SK-N-SH (cell line): ENCODE results near the gene LARP6. TPM values are rescaled to one million over a fixed set of nuclear protein-coding genes. Genes with fewer than 3 reads are reported as not detected.
"Not testable (repeated sequence)": the region's sequence is repeated elsewhere in the genome, so short reads cannot be mapped to it uniquely, and the experiment has no call there.

Experiments
- CTCF ChIA-PET: fragments of 300-600, 350-600 bp; formaldehyde crosslinking; extraction: SDS; loops from one replicate; lab custom pipeline; 2021; lab: Yijun Ruan, JAX
- POLR2A ChIA-PET: fragments of 350-600 bp; sonication (Branson Sonifier 250); formaldehyde crosslinking; extraction: SDS; loops from one replicate; lab custom pipeline; 2020; ENCODE audit warnings: antibody characterized with exemption, inconsistent platforms; lab: Yijun Ruan, JAX
- DNase-seq: peaks from one replicate; pipeline ENCODE4 v3.0.0; 2012
- H2AFZ ChIP-seq: fragments of 200-600 bp; sonication (generic); 2 replicates; pipeline ENCODE4 v1.8.1; 2016; ENCODE audit warnings: antibody characterized with exemption, mild to moderate bottlenecking, low read depth
- H3F3A ChIP-seq: fragments of 200-600 bp; sonication (generic); replicated peaks from 2 replicates; pipeline ENCODE3; 2016; ENCODE audit warnings: antibody characterized with exemption, mild to moderate bottlenecking; ENCODE audit not compliant: insufficient read depth
- H3K27ac ChIP-seq, 2 experiments: fragments of 200-500 bp in 1 of 2; fragments of 200-600 bp in 1 of 2; sonication (Bioruptor generic) in 1 of 2; sonication (generic), shearing (Covaris generic) in 1 of 2; 2 replicates each; pipeline versions ENCODE4 v1.5.1 to v1.6.1; 2014 to 2016; ENCODE audit warnings: low read depth in 2 of 2, inconsistent platforms in 1 of 2, low read length in 1 of 2, mild to moderate bottlenecking in 1 of 2, mixed read lengths in 1 of 2
- H3K27me3 ChIP-seq: fragments of 200-600 bp; sonication (generic), shearing (Covaris generic); 2 replicates; pipeline ENCODE4 v1.6.1; 2016; ENCODE audit warnings: mixed run types; ENCODE audit not compliant: insufficient read depth
- H3K36me3 ChIP-seq, 2 experiments: fragments of 200-500 bp in 1 of 2; fragments of 200-600 bp in 1 of 2; sonication (Bioruptor generic) in 1 of 2; sonication (generic) in 1 of 2; replicated peaks in 1 of 2; 2 replicates each; pipeline versions ENCODE3 to v1.5.1; 2014 to 2016; ENCODE audit warnings: low read length in 1 of 2, mild to moderate bottlenecking in 1 of 2; ENCODE audit not compliant: insufficient read depth in 2 of 2, control insufficient read depth in 1 of 2
- H3K4me1 ChIP-seq, 2 experiments: fragments of 200-500 bp in 1 of 2; fragments of 200-600 bp in 1 of 2; sonication (Bioruptor generic) in 1 of 2; sonication (generic), shearing (Covaris generic) in 1 of 2; 2 replicates each; pipeline versions ENCODE4 v1.5.1 to v1.6.1; 2014 to 2016; ENCODE audit warnings: low read depth in 1 of 2, low read length in 1 of 2, mixed run types in 1 of 2; ENCODE audit not compliant: insufficient read depth in 2 of 2, control insufficient read depth in 1 of 2
- H3K4me2 ChIP-seq: fragments of 200-600 bp; sonication (generic), shearing (Covaris generic); 2 replicates; pipeline ENCODE4 v1.6.1; 2017; ENCODE audit warnings: mixed run types
- H3K4me3 ChIP-seq, 2 experiments: fragments of 200-500 bp in 1 of 2; fragments of 200-600 bp in 1 of 2; sonication (Bioruptor generic) in 1 of 2; sonication (generic), shearing (Covaris generic) in 1 of 2; 2 replicates each; pipeline versions ENCODE4 v1.5.1 to v1.8.1; 2014 to 2016; ENCODE audit warnings: low read depth in 2 of 2, inconsistent platforms in 1 of 2, low read length in 1 of 2, mild to moderate bottlenecking in 1 of 2, mixed read lengths in 1 of 2, moderate library complexity in 1 of 2
- H3K79me2 ChIP-seq: fragments of 200-600 bp; sonication (generic); 2 replicates; pipeline ENCODE4 v1.8.1; 2017; ENCODE audit warnings: mild to moderate bottlenecking; ENCODE audit not compliant: insufficient read depth
- H3K9ac ChIP-seq: fragments of 200-600 bp; sonication (generic); 2 replicates; pipeline ENCODE4 v1.6.1; 2017; ENCODE audit warnings: mixed run types
- H3K9me2 ChIP-seq: fragments of 200-600 bp; sonication (generic); 2 replicates; pipeline ENCODE4 v1.6.1; 2017; ENCODE audit warnings: mixed run types
- H3K9me3 ChIP-seq: fragments of 200-600 bp; sonication (generic); 2 replicates; pipeline ENCODE4 v1.6.1; 2017; ENCODE audit warnings: mixed run types, mild to moderate bottlenecking, moderate library complexity
- H4K20me1 ChIP-seq: fragments of 200-600 bp; sonication (generic); 2 replicates; pipeline ENCODE4 v1.6.1; 2017; ENCODE audit warnings: mild to moderate bottlenecking, mixed run types; ENCODE audit not compliant: insufficient read depth
- CHD2 ChIP-seq: fragments of 150-350 bp; IDR thresholded peaks from 2 replicates; pipeline ENCODE4 v1.6.1; 2018; ENCODE audit warnings: low read length; ENCODE audit not compliant: partially characterized antibody
- FOXJ3 ChIP-seq: sonication (generic); formaldehyde crosslinking; IDR thresholded peaks from 2 replicates; pipeline ENCODE4 v1.5.1; 2020; ENCODE audit warnings: mild to moderate bottlenecking, missing genetic modification reagents
- FOXM1 ChIP-seq: IDR thresholded peaks from 2 replicates; pipeline ENCODE4 v1.4.0; 2012; ENCODE audit warnings: low read depth, mild to moderate bottlenecking
- IRF3 ChIP-seq: fragments of 150-350 bp; IDR thresholded peaks from 2 replicates; pipeline ENCODE4 v1.6.1; 2016; ENCODE audit warnings: mild to moderate bottlenecking, low read depth, low read length
- MAX ChIP-seq: IDR thresholded peaks from 2 replicates; pipeline ENCODE4 v1.4.0; 2012; ENCODE audit warnings: low read depth
- MXI1 ChIP-seq: IDR thresholded peaks from 2 replicates; pipeline ENCODE4 v1.6.1; 2012; ENCODE audit warnings: mild to moderate bottlenecking, low read depth, low read length, improper control_type of control experiment
- NRF1 ChIP-seq: IDR thresholded peaks from 2 replicates; pipeline ENCODE4 v1.6.1; 2012; ENCODE audit warnings: low read depth, mild to moderate bottlenecking, low read length
- PBX3 ChIP-seq: IDR thresholded peaks from 2 replicates; pipeline ENCODE4; 2012
- POLR2AphosphoS5 ChIP-seq: IDR thresholded peaks from 2 replicates; pipeline ENCODE4 v1.6.1; 2012; ENCODE audit warnings: low read depth, low read length
- RAD21 ChIP-seq: IDR thresholded peaks from 2 replicates; pipeline ENCODE4 v1.6.1; 2012; ENCODE audit warnings: mild to moderate bottlenecking, low read length
- SIN3A ChIP-seq: IDR thresholded peaks from 2 replicates; pipeline ENCODE4 v1.6.1; 2012; ENCODE audit warnings: low read depth, mild to moderate bottlenecking, low read length, moderate library complexity, borderline replicate concordance
- TAF1 ChIP-seq: IDR thresholded peaks from 2 replicates; pipeline ENCODE4 v1.6.1; 2012; ENCODE audit warnings: low read depth, mild to moderate bottlenecking, low read length, moderate library complexity, borderline replicate concordance
- TCF12 ChIP-seq: IDR thresholded peaks from 2 replicates; pipeline ENCODE4 v1.4.0; 2012
- TEAD4 ChIP-seq: IDR thresholded peaks from 2 replicates; pipeline ENCODE4 v1.4.0; 2012; ENCODE audit warnings: mild to moderate bottlenecking, borderline replicate concordance; ENCODE audit not compliant: insufficient read depth
- USF1 ChIP-seq: IDR thresholded peaks from 2 replicates; pipeline ENCODE4 v1.4.0; 2012; ENCODE audit warnings: low read depth, borderline replicate concordance
- USF2 ChIP-seq: fragments of 150-350 bp; IDR thresholded peaks from 2 replicates; pipeline ENCODE4 v1.6.1; 2017; ENCODE audit warnings: antibody characterized with exemption, low read length, low read depth, borderline replicate concordance
- YY1 ChIP-seq: IDR thresholded peaks from 2 replicates; pipeline ENCODE4 v1.4.0; 2012; ENCODE audit warnings: low read depth, mild to moderate bottlenecking
- WGBS: methylation state at CpG from one replicate; pipeline ENCODE4 v1.1.6; 2017; ENCODE audit warnings: low lambda C conversion rate; 5-methylcytosine and 5-hydroxymethylcytosine counted together
- polyA plus RNA-seq, 3 experiments: library from polyadenylated mRNA; depleted of rRNA; stranded (reverse); fragments of >200 nt; gene quantifications; 2 replicates each; pipeline ENCODE4 v1.2.3, GENCODE V29; 2012

LARP6 gene
- polyA plus RNA-seq, 1 of the 3 experiments (the other 2 are of a cell fraction): 236 TPM

GRCh38 chr15:70858614-70859321 is 4.8 kb upstream of the LARP6 start:
- not testable (repeated sequence) for H3K36me3 ChIP-seq, H3K4me3 ChIP-seq, H2AFZ ChIP-seq, H3K79me2 ChIP-seq, H3K9me2 ChIP-seq, H3K9me3 ChIP-seq, H4K20me1 ChIP-seq, H3K27me3 ChIP-seq, H3K4me2 ChIP-seq, DNase-seq, H3K9ac ChIP-seq
- ChIA-PET CTCF (interaction anchor here (0.6 to 4.5 kb wide), 2 partner anchors 11 to 15 kb away, joined by 3 to 25 read pairs; no protein-coding TSS in a partner anchor), POLR2A (interaction anchor here (1.3 kb wide), 1 partner anchor 10 kb away, joined by 3 read pairs; no protein-coding TSS in a partner anchor)
- WGBS: 96% methylated on average over 7 of the region's 9 CpGs
- H3K4me1 ChIP-seq: peaks cover 3 to 32% of the 10 kb centered on the region in 2 experiments
- peak overlapping the region in 1 of 2 experiments; percentile 97; a peak in 2 of 4 replicates for H3K27ac ChIP-seq
- peaks cover 48% of the 10 kb centered on the region for H3F3A ChIP-seq

- peak overlapping the region; percentile 71 to 97 for H3K27ac ChIP-seq
- H3K9me2 ChIP-seq: no peaks in the 10 kb centered on the region
- no peak overlapping the region for H3K4me3 ChIP-seq
- H3K4me1 ChIP-seq: peaks cover 9 to 26% of the 10 kb centered on the region in 2 experiments
- peak overlapping the region; percentile 94; the same call in 1 of the 2 replicates for H3K9ac ChIP-seq
- H3K9me3 ChIP-seq: no peaks in the 10 kb centered on the region
- POLR2A ChIA-PET: no interaction called here
- WGBS: 75% methylated on average over 3 of the region's 3 CpGs
- peaks cover under 1% of the 10 kb centered on the region; the same call in 1 of the 2 replicates for H4K20me1 ChIP-seq
- TF ChIP-seq USF1 (no peak), IRF3 (no peak), PBX3 (no peak), FOXJ3 (no peak), FOXM1 (no peak), RAD21 (no peak), TAF1 (no peak), MXI1 (no peak), USF2 (no peak), POLR2AphosphoS5 (no peak), MAX (no peak), SIN3A (no peak), YY1 (no peak), CHD2 (no peak), TEAD4 (no peak), TCF12 (no peak), NRF1 (no peak)
- no peak overlapping the region for H2AFZ ChIP-seq
- peaks cover 16% of the 10 kb centered on the region for H3K79me2 ChIP-seq
- H3K36me3 ChIP-seq: no peaks in the 10 kb centered on the region
- H3K4me2 ChIP-seq: peak overlapping the region; percentile 66
- H3F3A ChIP-seq: peaks cover 44% of the 10 kb centered on the region
- CTCF ChIA-PET: interaction anchor here (0.6 to 4.5 kb wide), 3 partner anchors 11 to 16 kb away, joined by 3 to 25 read pairs (median 6); no protein-coding TSS in a partner anchor
- no peaks in the 10 kb centered on the region for H3K27me3 ChIP-seq
- no peak for DNase-seq
These were observed 3.8 kb upstream of the LARP6 start for GRCh38 chr15:70857562-70858285.
